Stimulated activated CD4-positive, alpha-beta T cell treated with anti-CD3 and anti-CD28 coated beads, Interleukin-2, amount 100 ng/mL, for 4 hours (primary cell): ENCODE data around the gene SLC51A.
"Not testable (repeated sequence)": the region's sequence is repeated elsewhere in the genome, so short reads cannot be mapped to it uniquely, and the experiment has no call there.

Experiments used
- DNase-seq: peaks from one replicate; pipeline ENCODE4 v3.0.0-alpha.2; 2020; ENCODE audit warnings: low read depth

SLC51A gene

GRCh38 chr3:196238612-196239560 is 22.6 kb downstream of the SLC51A start:
- DNase-seq, result no peak

GRCh38 chr3:196240424-196240823 is 24.1 kb downstream of the SLC51A start:
- DNase-seq, result no peak

GRCh38 chr3:196241704-196242103 is 25.4 kb downstream of the SLC51A start:
- DNase-seq, result no peak

GRCh38 chr3:196244166-196244565 is 27.8 kb downstream of the SLC51A start:
- not testable (repeated sequence) for DNase-seq

DNA sequence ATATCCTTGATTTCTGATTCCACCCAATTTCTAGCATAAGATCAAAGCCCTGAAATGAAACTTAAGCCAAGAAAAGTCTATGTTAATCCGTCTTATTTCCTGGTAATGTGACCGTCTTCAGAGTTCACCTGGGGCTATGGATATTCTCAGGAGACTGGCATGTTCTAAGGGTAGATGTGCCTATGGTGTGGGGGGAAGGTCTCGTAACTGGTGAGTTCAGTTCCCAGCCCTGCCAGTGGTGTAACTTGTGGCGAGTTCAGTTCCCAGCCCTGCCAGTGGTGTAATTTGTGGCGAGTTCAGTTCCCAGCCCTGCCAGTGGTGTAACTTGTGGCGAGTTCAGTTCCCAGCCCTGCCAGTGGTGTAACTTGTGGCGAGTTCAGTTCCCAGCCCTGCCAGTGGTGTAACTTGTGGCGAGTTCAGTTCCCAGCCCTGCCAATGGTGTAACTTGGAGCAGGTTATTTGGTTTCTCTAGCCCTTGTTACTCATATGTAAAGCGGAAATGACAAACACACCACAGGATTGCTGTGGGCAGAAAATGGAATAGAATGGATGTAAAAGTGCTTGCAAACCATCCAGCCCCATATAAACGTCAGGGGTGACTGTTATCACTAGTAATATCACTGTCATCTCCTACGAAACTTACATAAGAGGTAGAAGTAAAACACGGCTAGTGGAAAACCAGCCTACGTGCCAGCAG is 30.4 kb downstream of the SLC51A start:
- DNase-seq, result no peak

- DNase-seq, result no peak
Observed at GRCh38 chr3:196251918-196252317, 35.6 kb downstream of the SLC51A start.

DNA sequence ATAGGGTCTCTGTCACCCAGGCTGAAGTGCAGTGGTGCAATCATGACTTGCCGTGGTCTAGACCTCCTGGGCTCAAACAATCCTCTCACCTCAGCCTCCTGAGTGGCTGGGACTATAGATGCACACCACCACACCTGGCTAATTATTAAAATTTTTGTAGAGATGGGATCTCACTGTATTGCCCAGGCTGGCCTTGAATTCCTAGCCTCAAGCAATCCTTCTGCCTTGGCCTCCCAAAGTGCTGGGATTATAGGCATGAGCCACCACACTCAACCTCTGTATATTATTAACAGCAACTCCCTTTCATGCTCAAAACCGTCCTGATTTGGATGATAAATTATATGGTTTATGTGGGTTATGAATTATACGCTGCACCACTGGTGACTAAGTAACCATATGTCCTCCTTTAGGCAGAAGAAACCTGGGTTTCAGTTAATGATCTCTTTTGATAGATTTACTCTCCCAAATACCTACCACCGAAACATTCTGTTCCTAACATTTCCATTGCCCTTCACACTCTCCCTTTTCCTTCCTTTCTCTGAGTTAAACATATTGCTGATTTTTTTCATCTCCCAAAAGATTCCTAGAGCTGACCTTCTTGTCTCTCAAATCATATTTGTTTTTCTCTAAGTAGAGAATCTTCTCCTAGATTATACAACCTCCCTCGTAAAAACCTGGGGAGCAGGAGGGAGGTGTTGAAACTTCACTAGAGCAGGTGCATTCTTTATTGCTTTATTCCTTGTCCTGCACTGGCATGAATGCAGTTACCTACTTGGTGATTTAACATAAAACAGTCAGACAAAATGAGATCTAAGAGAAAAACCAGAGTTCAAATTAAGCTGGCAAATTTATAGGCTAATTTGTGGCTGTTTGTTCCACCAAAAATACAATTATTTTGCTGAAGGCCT is 38.3 kb downstream of the SLC51A start:
- no peak for DNase-seq

- DNase-seq, result no peak
Observed at GRCh38 chr3:196255776-196256175, 39.4 kb downstream of the SLC51A start.

DNA sequence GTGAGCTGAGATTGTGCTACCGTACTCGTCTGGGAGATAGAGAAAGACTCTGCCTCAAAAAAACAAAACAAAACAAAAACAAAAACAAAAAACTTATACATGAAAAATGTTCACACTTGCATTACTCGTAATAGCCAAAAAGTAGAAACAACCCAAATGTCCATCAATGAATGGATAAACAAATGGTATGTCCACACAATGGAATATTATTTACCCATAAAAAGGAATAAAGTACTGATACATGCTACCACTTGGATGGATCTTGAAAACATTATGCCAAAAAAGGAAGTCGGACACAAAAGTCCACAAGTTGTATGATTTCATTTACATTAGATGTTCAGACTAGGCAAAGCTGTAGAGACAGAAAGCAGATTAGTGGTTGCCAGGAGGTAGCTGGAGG is 44.5 kb downstream of the SLC51A start:
- no peak for DNase-seq

DNA sequence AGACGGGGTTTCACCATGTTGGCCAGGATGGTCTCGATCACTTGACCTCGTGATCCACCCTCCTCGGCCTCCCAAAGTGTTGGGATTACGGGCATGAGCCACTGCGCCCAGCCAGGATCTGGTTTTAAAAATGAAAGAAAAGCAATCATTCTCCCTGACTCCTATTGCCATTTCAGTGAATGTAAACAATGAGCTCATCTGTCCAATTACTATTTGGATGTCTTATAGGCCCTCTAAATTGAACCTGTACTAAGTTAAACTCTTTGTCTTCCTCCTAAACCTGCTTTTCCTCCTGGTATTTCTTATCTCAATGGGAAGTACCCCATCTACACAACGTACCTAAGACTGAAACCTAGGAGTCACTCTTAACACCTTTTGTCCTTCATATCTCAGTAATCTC is 47.5 kb downstream of the SLC51A start:
- DNase-seq, result no peak

GRCh38 chr3:196268284-196269163 is 52.2 kb downstream of the SLC51A start:
- no peak for DNase-seq

- no peak for DNase-seq
Observed at GRCh38 chr3:196270499-196270898, 54.2 kb downstream of the SLC51A start.

GRCh38 chr3:196272826-196273225 is 56.5 kb downstream of the SLC51A start:
- no peak for DNase-seq

DNA sequence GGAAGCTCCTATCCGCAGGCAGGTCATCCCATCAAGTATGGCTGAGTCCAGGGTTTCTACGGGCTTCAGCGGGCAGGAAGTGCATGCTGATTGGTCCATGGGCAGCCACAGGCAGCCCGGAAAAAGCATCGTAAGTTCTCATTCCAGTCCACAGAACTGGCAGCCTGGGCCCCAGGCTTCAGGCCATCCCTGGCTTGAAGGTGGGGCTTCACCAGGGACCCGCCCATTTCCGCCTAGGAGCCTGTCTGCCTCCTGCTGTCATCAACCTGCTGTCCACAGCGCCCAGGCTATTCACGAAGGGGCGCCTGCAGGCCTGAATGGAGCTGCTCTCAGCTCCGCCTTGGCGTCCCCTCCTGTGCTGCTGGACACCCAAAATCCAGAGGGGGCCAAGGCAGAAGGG is 57.3 kb downstream of the SLC51A start:
- no peak for DNase-seq

- peak; percentile 68 for DNase-seq
Observed at GRCh38 chr3:196274585-196274984, 58.3 kb downstream of the SLC51A start.

DNA sequence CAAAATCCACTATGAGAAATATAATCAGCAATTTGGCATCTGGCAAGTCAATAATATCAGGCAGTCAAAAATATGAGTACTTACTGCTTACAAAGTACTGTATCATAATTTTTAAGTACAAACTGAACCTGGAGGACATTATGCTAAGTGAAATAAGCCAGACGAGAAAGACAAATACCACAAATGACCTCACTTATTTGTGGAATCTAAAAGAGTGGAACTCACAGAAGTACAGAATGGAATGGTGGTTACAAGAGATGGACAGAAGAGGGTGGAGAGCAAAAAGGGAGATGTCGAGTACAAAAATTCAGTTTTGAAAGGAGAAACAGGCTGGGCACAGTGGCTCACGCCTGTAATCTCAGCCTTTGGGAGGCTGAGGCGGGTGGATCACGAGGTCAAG is 58.8 kb downstream of the SLC51A start:
- DNase-seq, result no peak

GRCh38 chr3:196280689-196281440 is 64.5 kb downstream of the SLC51A start:
- no peak for DNase-seq

- DNase-seq, result no peak
Observed at GRCh38 chr3:196281962-196282361, 65.6 kb downstream of the SLC51A start.
